ENCODE measurements around the gene KCNIP2. TPM values are rescaled to one million over a fixed set of nuclear protein-coding genes. Genes with fewer than 3 reads are reported as not detected.

The KCNIP2 gene
- total and polyA plus RNA-seq, 2 of the 13 experiments (the other 11 are each of a cell fraction or from before 2014, with no cell fraction given), result 0.42 to 0.70 TPM

DNA sequence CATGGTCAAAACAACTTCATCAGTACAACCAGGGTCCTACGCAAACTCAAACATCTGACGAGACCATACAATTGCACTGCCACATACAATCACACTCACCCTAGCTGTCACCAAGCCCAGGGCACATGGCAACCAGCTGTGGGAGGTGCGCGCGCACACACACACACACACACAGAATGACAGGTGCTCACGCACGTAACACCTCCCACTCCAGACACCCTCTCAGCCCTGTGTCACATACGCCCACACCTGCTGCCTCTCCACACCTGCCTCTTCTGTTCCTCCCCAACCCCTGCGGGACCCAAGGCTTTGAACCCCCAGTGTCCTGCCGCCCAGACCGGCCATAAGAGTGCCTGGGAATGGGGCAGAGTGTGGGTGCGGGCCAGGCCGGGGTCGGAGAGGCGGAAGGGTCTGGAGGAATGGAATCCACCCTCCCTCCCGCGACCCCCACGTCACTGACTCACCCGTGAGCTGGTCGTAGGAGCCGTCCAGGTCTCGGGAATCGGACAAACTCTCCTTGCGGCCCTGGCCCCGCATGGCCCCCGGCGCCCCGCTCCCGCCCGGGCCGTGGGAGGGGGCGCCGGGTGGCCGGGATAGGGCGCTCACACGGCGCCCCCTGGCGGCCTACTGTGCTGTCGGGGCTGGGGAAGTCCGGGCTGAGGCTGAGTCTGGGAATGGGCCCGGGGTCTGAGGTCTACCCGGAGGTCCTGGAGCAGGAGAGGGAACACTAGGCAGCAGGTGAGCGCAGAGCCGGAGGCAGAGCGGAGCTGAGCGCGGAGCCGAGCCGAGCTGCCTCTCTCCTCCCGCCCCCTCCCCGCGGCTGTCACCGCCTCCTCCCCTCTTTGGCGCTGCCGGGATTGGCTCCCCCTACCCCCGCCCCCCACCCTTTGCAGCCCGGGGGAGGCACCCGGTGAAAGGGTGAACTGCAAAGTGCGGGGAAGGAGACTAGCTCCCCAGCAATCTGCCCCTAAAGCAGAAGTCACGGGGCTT, at the start of gene KCNIP2 (continued):
- TF ChIP-seq, protein P1, sequence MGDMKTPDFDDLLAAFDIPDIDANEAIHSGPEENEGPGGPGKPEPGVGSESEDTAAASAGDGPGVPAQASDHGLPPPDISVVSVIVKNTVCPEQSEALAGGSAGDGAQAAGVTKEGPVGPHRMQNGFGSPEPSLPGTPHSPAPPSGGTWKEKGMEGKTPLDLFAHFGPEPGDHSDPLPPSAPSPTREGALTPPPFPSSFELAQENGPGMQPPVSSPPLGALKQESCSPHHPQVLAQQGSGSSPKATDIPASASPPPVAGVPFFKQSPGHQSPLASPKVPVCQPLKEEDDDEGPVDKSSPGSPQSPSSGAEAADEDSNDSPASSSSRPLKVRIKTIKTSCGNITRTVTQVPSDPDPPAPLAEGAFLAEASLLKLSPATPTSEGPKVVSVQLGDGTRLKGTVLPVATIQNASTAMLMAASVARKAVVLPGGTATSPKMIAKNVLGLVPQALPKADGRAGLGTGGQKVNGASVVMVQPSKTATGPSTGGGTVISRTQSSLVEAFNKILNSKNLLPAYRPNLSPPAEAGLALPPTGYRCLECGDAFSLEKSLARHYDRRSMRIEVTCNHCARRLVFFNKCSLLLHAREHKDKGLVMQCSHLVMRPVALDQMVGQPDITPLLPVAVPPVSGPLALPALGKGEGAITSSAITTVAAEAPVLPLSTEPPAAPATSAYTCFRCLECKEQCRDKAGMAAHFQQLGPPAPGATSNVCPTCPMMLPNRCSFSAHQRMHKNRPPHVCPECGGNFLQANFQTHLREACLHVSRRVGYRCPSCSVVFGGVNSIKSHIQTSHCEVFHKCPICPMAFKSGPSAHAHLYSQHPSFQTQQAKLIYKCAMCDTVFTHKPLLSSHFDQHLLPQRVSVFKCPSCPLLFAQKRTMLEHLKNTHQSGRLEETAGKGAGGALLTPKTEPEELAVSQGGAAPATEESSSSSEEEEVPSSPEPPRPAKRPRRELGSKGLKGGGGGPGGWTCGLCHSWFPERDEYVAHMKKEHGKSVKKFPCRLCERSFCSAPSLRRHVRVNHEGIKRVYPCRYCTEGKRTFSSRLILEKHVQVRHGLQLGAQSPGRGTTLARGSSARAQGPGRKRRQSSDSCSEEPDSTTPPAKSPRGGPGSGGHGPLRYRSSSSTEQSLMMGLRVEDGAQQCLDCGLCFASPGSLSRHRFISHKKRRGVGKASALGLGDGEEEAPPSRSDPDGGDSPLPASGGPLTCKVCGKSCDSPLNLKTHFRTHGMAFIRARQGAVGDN (CRISPR knock-in tag; IDR thresholded peaks at IDR 0.05), result 0 out of 2 replicates have a peak, but pooled peaks have one; percentile 4
- TF ChIP-seq CREB1 (IDR thresholded peaks at IDR 0.05), result no peak
- TF ChIP-seq CREB1 (CRISPR knock-in tag; IDR thresholded peaks at IDR 0.05), result no peak
- no peak for TF ChIP-seq NR3C1 (CRISPR knock-in tag; IDR thresholded peaks at IDR 0.05)
- peak; percentile 13 for TF ChIP-seq HNRNPK (IDR thresholded peaks at IDR 0.05; ENCODE audit: low read depth, low read length, poor library complexity, severe bottlenecking)
- no peak for TF ChIP-seq TRIM24 (CRISPR knock-in tag; IDR thresholded peaks at IDR 0.05)
- TF ChIP-seq ZNF274 (CRISPR knock-in tag; IDR thresholded peaks at IDR 0.05), result no peak
- no peak for TF ChIP-seq NR2F1 (CRISPR knock-in tag; IDR thresholded peaks at IDR 0.05)
- TF ChIP-seq ARHGAP35 (CRISPR knock-in tag; IDR thresholded peaks at IDR 0.05; ENCODE audit: borderline replicate concordance), result no peak
- TF ChIP-seq, protein P2, sequence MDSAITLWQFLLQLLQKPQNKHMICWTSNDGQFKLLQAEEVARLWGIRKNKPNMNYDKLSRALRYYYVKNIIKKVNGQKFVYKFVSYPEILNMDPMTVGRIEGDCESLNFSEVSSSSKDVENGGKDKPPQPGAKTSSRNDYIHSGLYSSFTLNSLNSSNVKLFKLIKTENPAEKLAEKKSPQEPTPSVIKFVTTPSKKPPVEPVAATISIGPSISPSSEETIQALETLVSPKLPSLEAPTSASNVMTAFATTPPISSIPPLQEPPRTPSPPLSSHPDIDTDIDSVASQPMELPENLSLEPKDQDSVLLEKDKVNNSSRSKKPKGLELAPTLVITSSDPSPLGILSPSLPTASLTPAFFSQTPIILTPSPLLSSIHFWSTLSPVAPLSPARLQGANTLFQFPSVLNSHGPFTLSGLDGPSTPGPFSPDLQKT (CRISPR knock-in tag; IDR thresholded peaks at IDR 0.05; ENCODE audit: borderline replicate concordance), result no peak
- TF ChIP-seq, protein P3, sequence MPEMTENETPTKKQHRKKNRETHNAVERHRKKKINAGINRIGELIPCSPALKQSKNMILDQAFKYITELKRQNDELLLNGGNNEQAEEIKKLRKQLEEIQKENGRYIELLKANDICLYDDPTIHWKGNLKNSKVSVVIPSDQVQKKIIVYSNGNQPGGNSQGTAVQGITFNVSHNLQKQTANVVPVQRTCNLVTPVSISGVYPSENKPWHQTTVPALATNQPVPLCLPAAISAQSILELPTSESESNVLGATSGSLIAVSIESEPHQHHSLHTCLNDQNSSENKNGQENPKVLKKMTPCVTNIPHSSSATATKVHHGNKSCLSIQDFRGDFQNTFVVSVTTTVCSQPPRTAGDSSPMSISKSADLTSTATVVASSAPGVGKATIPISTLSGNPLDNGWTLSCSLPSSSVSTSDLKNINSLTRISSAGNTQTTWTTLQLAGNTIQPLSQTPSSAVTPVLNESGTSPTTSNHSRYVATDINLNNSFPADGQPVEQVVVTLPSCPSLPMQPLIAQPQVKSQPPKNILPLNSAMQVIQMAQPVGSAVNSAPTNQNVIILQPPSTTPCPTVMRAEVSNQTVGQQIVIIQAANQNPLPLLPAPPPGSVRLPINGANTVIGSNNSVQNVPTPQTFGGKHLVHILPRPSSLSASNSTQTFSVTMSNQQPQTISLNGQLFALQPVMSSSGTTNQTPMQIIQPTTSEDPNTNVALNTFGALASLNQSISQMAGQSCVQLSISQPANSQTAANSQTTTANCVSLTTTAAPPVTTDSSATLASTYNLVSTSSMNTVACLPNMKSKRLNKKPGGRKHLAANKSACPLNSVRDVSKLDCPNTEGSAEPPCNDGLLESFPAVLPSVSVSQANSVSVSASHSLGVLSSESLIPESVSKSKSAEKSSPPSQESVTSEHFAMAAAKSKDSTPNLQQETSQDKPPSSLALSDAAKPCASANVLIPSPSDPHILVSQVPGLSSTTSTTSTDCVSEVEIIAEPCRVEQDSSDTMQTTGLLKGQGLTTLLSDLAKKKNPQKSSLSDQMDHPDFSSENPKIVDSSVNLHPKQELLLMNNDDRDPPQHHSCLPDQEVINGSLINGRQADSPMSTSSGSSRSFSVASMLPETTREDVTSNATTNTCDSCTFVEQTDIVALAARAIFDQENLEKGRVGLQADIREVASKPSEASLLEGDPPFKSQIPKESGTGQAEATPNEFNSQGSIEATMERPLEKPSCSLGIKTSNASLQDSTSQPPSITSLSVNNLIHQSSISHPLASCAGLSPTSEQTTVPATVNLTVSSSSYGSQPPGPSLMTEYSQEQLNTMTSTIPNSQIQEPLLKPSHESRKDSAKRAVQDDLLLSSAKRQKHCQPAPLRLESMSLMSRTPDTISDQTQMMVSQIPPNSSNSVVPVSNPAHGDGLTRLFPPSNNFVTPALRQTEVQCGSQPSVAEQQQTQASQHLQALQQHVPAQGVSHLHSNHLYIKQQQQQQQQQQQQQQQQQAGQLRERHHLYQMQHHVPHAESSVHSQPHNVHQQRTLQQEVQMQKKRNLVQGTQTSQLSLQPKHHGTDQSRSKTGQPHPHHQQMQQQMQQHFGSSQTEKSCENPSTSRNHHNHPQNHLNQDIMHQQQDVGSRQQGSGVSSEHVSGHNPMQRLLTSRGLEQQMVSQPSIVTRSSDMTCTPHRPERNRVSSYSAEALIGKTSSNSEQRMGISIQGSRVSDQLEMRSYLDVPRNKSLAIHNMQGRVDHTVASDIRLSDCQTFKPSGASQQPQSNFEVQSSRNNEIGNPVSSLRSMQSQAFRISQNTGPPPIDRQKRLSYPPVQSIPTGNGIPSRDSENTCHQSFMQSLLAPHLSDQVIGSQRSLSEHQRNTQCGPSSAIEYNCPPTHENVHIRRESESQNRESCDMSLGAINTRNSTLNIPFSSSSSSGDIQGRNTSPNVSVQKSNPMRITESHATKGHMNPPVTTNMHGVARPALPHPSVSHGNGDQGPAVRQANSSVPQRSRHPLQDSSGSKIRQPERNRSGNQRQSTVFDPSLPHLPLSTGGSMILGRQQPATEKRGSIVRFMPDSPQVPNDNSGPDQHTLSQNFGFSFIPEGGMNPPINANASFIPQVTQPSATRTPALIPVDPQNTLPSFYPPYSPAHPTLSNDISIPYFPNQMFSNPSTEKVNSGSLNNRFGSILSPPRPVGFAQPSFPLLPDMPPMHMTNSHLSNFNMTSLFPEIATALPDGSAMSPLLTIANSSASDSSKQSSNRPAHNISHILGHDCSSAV (CRISPR knock-in tag; IDR thresholded peaks at IDR 0.05; ENCODE audit: borderline replicate concordance), result no peak
- TF ChIP-seq REXO4 (CRISPR knock-in tag; IDR thresholded peaks at IDR 0.05; ENCODE audit: borderline replicate concordance), result no peak
- TF ChIP-seq TBX3 (IDR thresholded peaks at IDR 0.05; ENCODE audit: borderline replicate concordance), result no peak
- no peak for TF ChIP-seq CENPX (CRISPR knock-in tag; IDR thresholded peaks at IDR 0.05)
